ENCODE measurements around the gene CLDN17.
A peak's percentile ranks its signal among the peaks of the same experiment; 100 is the strongest.

Gene CLDN17, protein sequence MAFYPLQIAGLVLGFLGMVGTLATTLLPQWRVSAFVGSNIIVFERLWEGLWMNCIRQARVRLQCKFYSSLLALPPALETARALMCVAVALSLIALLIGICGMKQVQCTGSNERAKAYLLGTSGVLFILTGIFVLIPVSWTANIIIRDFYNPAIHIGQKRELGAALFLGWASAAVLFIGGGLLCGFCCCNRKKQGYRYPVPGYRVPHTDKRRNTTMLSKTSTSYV

DNA sequence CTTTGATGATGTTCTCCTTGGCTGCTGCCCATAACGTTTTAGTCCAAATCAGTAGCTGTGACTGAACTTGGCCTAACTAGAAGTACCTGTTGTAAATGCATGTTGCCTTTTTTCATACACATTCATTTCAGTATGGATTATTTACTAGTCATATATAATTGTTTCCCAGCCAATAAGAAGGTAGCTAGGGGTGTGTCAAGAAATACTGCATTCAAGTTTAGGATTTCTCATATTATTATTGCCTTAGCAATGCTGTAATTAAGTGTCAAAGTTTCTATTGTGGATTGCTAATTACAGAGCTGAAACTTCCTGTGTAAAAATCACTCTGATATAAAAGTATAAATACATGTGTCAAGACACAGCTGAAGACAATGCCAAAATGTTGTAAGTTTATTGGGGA is at the start of gene CLDN17:
CLDN17 (minus strand) TSS at position 101 of the 400 bp plus-strand sequence. CDS start 188 bp downstream, outside the sequence.
- H3K27ac ChIP-seq, result no peak within 1 kb of the TSS
- no peak within 1 kb of the TSS for H3K4me3 ChIP-seq

DNA sequence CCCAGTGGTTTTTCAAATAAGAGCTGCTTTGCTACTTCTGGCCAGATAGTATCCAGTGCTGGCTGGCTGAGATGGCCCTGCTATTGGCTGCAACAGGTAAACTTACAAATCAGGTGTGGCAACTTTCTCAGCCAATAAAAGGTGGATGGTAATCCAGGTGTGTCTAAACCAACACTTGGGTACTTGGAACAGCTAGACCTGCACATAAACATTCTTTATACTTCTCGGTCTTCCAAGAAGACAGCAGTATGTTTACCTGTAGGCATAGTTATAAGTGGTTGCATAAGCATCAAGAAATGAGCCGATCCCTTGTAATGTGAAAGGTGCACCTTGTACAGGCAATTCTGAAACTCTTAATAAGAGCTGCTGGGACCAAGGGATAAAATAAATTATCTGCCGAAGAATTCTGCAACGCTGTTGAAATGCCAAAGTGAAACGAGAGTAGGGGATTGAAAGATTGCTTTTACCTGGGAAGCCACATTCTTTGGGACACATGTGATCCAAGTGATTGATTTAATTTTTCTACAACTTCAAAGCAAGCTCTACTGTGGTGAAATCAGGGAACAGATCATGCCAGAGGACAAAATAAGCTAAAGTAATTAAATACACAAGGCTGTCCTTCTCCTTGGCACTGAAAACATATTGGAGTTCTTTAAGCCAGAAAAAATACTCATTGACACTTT is 49.6 kb upstream of the CLDN17 start, which contains the start of gene CLDN8:
CLDN8 (minus strand) TSS at position 57 of the 683 bp plus-strand sequence. CDS start 172 bp downstream, outside the sequence.
- no peak within 1 kb of the TSS for H3K4me3 ChIP-seq
- H3K27ac ChIP-seq, result peak within 1 kb of the TSS in 2 of 21 experiments; percentile 43 to 56

DNA sequence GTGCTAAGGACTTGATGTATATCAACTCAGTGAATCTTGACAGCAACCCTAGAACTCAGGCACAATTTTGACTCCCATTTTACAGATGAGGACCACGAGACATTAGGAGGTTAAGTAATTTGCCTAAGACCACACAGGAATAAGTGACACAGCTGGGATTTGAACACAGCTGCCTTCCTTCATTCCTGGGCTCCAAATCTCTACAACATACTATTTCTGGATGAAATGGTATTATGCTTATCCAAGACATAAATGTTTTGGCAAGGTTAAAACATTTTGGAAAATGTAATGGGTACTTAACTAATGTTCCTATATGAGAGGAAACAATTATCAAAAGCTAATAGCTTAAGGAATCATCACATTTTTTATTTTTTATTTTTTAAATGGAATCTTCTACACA is 44.5 kb upstream of the CLDN17 start:
- H3K27ac ChIP-seq, result no peak overlapping the region

DNA sequence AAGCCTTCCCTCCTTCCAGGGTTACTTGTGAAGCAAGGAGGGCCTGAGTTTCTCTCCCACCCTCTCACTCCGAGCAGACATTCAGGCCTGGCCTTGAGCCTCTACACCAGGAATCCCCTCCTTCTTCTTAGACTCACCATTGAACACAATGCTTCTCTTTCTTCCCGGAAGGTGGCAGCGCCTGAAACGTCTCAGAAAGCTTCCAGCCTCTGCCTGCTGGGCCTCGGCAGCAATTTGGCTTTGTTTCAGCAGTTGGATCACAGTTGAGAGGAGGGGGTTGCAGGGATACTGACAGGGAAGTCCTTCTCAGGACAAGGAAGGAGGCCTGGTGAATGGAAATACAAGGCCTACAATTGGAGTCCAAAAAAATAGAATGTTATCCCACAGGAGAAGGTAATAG is 43.0 kb upstream of the CLDN17 start:
- Histone ChIP-seq H3K27ac (no peak overlapping the region), H3K4me3 (no peak overlapping the region)

More for the DNA sequence above, 44.5 kb upstream of the CLDN17 start:
- H3K4me3 ChIP-seq, result no peak overlapping the region

DNA sequence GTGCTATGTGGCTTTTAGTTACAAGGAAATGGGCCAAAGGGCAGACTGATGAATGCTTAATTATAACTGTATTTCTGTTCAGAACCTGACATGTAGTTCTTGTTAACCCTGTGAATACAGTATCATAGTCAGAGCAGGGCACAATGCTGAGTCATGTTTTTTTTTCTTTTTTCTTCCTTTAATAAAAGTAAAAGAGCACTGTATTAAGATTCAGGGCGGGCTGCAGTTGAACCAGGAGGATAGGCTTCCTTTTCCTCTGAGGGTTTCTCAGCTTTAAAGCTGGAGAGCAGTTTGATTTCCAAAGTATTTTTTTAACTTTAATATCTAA is 40.6 kb upstream of the CLDN17 start:
- Histone ChIP-seq H3K27ac (no peak overlapping the region), H3K4me3 (no peak overlapping the region)

DNA sequence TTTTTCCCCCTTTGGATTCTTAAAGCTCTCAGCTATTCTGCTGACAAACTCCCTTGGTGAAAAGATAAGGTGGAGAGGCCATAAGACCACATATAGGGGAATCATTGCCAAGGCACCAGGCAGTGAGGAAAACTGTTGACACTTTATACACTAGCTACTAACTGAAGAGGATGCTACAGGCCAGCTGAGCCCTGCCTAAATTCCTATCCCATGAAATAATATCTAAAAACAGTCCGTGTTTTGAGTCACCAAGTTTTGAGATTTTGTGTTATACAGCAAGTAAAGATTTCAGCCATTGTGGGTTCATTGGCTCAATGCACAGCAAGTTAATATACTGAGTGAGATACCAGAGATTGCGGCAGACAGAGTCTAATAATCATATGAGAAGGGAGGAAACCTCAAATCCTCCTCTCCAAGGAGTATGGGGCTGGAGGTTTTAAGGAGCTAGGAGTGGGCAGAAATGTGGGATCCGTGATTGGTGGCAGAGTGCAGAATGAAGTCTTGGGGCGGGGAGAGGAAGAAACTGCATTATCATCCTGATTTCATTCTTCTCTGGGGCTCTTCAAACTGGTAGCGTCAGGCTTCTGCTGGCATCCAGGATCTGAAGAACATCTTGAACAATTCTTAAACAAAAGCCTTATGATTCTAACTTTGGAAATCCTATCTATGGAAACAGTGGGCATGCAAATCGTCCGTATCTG is 40.1 kb upstream of the CLDN17 start:
- Histone ChIP-seq H3K4me3 (no peak overlapping the region), H3K27ac (no peak overlapping the region)

DNA sequence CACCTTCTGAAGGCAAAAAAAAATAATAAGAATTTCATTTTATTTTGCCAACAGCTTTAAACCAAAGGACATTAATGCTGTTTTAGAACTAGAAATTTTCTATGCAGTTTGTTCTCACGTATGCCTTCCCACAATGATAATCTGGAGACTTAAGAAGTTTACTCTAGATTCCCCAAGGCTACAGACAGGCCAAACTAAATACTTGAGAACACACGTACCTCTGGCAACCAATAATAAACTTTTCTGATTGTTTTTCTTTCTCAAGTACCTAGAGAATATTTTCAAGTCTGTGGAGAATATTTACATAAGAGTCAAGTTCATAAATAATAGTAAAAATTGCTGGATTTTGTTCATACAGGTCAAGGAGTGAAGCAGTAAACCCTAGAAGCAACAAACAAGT is 33.4 kb upstream of the CLDN17 start:
- H3K4me3 ChIP-seq, result no peak overlapping the region
- no peak overlapping the region for H3K27ac ChIP-seq

DNA sequence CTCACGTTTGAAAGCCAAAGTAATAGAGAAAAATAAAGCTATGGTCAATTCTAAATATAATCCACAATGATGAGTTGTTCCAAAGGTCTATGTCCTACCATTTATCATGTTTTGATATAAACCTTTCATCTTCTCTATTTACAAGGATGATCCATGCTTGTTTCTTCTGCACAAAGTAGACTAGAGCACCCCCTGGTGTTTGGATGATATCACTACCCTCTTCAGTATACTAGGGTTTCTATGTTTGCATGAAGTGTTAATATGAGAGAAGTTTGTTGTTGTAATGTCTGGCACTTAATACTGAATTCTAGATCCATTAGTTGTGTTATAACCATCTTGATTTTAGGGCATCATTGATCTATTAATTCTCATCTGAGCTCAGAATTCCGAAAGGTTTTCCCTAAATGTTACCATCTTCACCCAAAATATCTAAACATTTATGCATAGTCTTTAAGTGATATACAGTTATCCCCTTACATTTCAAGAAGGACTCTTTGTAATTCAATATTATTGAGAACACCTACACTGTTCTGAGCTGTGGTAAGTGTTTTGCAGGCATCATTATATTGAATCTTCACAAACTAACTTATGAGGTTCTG is 28.2 kb upstream of the CLDN17 start:
- Histone ChIP-seq H3K27ac (no peak overlapping the region), H3K4me3 (no peak overlapping the region)

DNA sequence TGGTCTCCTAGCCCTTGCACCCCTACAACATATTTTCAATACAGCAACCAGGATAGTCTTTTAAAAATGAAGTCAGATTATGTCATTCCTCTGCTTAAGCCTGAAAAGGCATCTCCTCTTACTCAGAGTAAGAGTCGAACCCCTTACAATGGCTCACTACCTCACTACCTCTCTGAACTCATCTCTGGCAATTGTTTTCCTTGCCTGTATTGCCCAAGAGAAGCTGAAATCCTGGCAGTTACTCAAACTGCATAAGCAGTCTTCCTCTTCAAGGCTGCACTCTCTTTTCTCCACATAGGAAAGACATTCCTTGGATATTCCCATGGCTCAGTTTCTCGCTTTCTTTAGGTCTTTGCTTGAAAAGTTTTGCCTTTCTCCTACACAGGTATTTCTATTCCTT is 26.6 kb upstream of the CLDN17 start:
- Histone ChIP-seq H3K27ac (no peak overlapping the region), H3K4me3 (no peak overlapping the region)

DNA sequence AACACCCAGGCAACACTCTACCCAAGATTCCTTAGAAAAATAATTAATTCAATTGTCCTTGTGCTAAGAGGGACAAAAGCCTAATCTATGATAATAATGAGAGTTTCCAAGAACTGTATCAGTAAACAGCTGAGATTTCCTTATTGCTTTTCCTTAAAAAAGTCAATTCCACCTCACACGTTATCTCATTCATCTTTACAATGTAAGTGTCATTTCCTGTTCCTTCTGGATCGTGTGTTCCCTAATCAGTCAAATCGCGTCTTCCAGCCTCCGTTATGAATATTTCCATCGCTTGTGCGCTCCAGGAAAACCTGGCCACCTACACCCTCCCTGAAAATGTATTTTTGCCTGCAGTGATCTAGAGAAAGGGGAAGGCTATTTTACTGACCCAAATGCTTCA is 23.9 kb upstream of the CLDN17 start:
- H3K27ac ChIP-seq, result no peak overlapping the region
- no peak overlapping the region for H3K4me3 ChIP-seq

DNA sequence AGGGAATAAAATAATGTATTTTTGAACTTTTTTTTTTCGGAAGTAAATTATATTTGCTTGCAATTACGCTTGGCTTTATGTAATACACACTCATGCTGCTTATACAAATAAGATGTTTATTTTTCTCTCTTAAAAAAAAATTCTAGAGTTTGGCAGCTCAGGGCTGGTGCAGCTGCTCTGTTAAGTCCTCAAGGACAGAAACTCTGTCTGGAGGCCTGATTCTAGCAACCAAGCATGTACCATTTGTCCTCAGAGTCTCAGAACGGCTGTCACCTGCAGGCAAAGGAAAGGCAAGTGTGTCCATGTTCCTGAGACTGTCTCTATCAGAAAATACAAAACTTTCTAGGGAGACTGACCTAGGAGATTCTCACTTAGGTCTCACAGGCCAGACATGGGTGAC is 23.2 kb upstream of the CLDN17 start:
- Histone ChIP-seq H3K4me3 (no peak overlapping the region), H3K27ac (no peak overlapping the region)

DNA sequence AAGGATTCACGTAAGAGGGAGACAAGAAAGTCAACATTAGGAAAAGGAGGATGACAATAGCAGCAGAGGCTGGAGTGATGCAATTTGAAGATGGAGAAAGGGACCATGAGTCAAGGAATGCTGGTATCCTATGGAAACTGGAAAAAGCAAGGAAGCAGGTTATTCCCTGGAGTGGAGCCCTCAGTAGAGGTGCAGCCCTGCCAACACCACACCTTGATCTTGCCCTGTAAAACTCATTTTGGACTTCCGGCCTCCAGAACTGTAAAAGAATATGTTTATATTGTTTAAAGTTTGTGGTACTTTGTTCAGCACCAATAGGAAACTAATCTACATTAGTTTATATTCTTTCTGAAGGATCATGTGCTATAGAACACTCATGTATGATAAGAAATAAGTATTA is 19.6 kb upstream of the CLDN17 start:
- H3K4me3 ChIP-seq, result no peak overlapping the region
- no peak overlapping the region for H3K27ac ChIP-seq

DNA sequence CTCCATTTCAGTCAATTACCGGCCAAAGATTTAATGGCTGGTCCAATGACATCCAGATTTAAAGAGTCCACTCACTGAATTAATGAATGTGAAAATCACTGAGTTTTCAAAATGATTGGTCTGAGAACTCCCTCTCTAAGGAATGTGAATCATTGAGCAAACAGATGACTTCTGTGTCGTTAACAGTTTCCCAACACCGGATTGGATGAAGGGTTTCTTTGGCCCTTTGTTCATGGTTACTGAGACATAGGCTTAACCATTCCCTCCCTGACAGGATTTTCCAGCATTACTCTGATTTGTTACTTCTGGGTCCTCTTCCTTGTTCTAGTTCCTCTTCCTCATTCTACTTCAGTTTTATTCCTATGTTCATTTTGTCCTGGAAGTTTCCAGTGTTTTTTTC is 1.5 kb upstream of the CLDN17 start:
- no peak overlapping the region for H3K27ac ChIP-seq
- H3K4me3 ChIP-seq, result no peak overlapping the region

DNA sequence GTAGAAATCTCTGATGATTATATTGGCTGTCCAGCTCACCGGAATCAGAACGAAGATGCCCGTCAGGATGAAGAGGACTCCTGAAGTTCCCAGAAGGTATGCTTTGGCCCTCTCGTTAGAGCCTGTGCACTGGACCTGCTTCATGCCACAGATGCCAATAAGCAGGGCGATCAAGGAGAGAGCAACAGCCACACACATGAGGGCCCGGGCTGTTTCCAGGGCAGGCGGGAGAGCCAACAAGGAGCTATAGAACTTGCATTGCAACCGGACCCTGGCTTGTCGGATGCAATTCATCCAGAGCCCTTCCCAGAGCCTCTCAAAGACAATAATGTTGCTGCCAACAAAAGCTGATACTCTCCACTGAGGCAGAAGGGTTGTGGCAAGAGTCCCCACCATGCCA is 434 bp downstream of the CLDN17 start:
- H3K4me3 ChIP-seq, result no peak overlapping the region

DNA sequence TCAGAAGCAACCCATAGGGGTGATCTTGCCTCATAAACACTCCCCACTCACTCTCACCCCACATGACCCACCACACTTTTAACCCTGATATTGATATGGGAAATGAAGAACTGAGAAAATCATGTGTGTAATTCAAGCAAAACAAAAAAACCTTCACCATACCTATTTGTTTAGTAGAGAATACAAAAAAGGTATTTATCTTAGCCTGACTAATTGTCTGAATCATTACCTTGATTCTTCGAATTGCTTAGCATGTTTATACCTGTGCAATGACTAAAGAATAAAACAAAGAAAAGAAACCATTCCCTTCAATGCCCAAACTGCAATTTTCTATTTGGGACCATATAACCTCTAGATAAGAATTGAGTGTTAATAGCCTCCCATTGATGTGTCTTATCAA is 1.8 kb downstream of the CLDN17 start:
- Histone ChIP-seq H3K4me3 (no peak overlapping the region), H3K27ac (no peak overlapping the region)

More for the DNA sequence above, 434 bp downstream of the CLDN17 start:
- H3K27ac ChIP-seq, result no peak overlapping the region

DNA sequence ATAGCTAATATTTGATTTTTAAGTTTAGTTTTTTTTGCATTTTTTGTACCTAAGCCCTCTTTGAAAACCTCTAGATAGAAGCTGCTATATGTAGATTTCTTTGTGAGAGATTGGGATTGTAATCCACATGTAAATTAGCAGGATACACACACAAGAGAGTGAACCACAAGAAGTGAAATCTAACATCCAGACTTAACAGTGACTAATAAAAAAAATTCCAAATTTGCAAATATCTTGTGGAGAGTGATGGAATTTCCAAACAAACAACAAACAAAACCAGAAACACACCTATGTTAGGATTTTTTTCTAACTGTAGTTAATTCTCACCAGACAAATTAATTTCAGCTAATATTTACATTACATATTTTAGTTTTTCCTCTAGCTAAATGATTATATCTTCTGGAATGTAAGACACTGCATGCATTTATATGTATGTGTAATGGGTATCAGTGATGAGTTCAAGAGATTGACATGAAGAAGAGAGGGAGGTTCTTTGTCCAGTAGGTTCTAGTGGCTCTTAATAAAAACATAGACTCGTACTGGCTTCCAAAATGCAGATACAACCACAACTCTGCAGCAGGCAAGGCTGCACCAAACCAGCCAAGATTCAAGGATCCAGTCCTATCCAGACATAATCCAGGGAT is 12.8 kb downstream of the CLDN17 start:
- H3K27ac ChIP-seq, result no peak overlapping the region
- no peak overlapping the region for H3K4me3 ChIP-seq

DNA sequence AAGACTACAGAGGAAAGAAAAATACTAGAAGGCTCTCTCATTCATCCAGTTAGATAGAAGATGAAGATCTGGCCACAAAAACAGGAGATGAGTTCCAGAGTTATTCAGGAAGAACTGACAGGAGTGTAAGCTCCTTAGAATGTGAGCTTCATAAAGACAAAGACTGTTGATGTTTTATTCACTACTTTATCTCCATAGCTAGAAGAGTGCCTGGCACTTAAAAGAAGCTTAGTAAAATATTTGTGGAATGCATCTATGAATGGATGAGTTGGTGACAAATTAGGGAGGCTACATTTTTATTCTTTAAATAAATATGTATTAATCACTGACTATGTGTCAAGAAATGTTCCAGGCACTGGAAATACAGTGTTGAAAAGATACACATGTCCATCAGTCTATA is 13.8 kb downstream of the CLDN17 start:
- Histone ChIP-seq H3K27ac (no peak overlapping the region), H3K4me3 (no peak overlapping the region)

DNA sequence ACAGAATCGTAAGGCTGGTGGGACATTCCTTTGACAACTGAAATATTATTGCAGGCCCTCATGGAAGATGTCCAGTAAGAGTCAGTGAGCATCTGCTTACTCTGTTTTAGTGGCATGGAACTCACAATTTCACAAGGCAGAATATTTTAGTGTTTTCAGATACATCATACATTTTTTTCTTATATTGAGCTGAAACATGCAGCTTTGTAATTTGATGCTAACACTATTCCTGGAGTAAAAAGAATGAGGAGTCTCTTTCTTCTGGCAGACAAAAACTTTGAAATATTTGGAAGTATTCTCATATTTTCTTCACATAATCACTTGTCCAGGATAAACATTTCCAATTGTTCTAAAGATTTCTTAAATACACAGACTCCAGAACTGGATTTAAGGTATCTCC is 17.7 kb downstream of the CLDN17 start:
- no peak overlapping the region for H3K27ac ChIP-seq
- no peak overlapping the region for H3K4me3 ChIP-seq

DNA sequence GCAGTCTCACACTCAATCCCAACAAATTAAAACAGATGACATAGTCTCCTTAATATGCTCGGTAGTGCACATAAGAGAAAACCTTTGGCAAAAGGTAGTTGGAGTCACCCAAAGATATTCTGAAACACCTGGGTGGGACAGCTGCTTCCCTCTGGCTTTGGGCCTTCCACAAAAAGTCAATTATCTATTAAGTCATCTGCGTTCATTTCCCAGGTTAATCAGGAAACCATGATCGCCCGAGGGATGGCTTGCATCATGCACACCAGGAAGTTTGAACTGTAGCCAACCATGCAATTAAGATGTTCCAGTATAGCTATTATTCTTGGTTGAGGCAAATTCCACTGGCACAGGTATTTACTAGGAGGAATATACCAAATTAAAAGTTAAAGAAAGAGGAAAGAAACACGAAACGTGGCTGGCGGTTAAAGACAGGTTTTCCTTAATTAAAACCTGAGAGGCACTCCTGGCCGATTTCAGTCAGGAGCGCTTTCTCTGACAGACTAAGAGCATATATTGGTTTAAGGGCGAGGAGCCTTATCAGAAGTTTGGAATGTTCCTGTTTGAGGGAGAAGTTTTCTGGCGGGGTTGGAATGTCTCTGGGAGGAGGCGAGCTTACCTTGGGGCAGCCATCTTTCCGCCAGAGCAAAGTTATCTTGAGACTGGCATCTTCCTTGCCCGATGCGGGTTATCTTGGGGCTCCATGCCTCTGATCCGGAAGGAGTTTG is 19.9 kb downstream of the CLDN17 start:
- no peak overlapping the region for H3K4me3 ChIP-seq
- H3K27ac ChIP-seq, result peak overlapping the region in 5 of 21 experiments; percentile 20 to 74 (median 37)

DNA sequence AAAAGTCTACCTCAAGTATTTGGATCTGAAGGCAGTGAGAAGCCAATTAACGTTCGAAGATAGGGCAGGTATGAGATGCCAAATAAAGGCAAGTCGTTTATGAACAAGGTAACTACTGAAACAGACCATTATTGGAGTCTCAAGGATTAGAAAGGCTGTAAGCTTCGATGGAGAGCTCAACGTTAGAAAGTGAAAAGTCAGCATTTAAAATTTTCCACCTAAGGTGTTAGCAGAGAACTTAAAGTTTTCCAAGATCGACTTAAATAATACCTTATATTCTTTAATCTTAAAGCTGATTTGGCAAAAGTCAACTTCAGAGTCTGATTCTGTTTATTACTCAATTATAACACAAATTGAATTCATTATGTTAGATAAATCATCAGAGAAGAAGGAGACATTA is 28.1 kb downstream of the CLDN17 start:
- Histone ChIP-seq H3K27ac (no peak overlapping the region), H3K4me3 (no peak overlapping the region)

Measured in skin epidermis (tissue), 12 donors.